C4-2B (cell line): Measurements from ENCODE around the gene CACNA1G.

ENCODE experiments used
- H3K27ac ChIP-seq: fragments of 450-650 bp; 2 replicates; pipeline ENCODE4 v1.5.1; 2017
- ZFX ChIP-seq: fragments of 450-650 bp; IDR thresholded peaks from 2 replicates; pipeline ENCODE4 v1.6.1; 2017
- TF ChIP-seq, protein P1 (sequence below): fragments of 450-650 bp; conservative IDR thresholded peaks from 2 replicates; pipeline ENCODE4 v1.5.1; 2017; ENCODE audit warnings: mild to moderate bottlenecking

Gene CACNA1G

DNA sequence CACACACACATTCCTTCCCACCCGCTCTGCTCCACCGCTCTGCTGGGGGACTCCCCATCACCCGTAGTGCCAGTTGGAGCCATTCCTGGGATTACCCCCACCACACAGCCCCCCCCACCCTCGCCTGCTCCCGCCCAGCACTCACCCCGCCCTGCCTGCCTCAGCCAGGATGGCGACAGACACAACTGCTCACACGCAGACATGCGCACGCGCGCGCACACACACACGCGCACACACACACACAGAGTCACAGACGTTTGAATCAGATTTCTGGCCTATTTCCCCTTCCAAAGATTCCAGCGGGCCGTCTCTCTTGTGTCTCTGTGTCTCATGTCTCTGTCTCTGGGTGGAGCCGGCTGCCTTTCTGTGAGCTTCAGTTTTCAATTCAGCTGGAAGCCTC, 4.4 kb downstream of the CACNA1G start:
- no peak for TF ChIP-seq ZFX
- TF ChIP-seq, protein P1, sequence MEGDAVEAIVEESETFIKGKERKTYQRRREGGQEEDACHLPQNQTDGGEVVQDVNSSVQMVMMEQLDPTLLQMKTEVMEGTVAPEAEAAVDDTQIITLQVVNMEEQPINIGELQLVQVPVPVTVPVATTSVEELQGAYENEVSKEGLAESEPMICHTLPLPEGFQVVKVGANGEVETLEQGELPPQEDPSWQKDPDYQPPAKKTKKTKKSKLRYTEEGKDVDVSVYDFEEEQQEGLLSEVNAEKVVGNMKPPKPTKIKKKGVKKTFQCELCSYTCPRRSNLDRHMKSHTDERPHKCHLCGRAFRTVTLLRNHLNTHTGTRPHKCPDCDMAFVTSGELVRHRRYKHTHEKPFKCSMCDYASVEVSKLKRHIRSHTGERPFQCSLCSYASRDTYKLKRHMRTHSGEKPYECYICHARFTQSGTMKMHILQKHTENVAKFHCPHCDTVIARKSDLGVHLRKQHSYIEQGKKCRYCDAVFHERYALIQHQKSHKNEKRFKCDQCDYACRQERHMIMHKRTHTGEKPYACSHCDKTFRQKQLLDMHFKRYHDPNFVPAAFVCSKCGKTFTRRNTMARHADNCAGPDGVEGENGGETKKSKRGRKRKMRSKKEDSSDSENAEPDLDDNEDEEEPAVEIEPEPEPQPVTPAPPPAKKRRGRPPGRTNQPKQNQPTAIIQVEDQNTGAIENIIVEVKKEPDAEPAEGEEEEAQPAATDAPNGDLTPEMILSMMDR = no peak
- H3K27ac ChIP-seq = no peak overlapping the region

DNA sequence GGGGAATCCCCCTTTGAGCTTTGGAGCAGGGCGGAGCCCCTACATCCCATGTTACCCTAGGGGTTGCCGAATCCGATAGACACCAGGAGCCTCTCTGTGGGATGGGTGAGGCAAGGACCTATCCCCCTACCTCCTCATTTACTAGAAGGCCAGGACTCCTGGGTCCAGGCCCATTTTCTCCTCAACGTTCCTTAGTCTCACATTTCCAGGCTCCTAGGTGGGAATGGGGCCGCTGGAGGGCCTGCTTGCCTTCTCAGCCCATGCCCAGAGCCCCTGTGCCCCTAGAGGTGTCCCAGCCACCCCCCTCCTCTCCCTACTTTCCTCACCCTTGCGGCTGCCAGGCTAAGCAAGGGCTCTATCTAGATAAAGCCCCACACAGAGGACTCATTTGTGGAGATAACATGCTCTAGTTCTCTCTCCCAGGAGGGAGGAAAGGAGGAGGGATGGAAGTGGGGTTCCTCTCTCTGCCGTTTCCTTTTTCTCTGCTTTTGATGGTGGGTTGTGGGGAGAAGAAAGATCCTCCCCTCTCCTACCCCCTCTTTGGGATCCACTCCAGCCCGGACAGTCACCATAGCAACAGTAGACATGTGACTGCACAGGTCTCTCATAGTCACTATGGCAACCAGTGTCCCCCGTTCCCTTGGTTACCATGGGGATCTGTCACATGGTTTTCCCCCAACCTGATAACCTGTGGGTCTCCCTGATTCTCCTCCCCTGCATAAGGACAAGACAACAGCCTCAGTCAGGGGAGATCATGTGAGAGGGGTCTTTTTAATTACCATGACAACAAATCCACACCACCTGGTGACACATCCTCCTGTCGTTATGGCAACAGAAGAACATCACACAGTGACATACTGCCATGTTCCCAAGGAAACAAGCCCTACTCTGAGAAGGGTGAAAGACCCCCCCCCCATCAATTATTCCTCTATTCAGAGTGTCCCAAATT, 5.2 kb downstream of the CACNA1G start:
- H3K27ac ChIP-seq = no peak overlapping the region
- no peak for TF ChIP-seq ZFX
- TF ChIP-seq, protein P1 = no peak

DNA sequence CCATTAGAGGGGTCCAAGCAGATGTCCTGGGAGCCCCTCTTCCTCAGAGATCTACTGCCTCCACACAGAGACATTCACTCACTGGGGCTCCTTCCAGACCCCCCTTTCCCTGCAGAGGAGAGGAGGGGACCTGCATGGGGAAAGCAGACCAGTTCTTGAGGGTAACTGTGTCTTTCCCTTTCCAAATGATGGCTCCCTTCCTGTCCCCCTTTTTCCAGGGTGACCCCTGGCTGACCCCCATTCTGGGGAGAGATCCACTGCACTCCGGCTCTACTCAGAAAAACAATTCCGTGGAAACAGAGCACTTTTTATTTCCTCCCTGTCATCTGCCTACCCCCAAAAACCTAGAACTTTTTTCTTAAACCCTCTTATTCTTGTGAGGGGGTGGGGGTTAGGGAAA, 6.4 kb downstream of the CACNA1G start:
- TF ChIP-seq, protein P1 = no peak
- no peak for TF ChIP-seq ZFX
- H3K27ac ChIP-seq = no peak overlapping the region

DNA sequence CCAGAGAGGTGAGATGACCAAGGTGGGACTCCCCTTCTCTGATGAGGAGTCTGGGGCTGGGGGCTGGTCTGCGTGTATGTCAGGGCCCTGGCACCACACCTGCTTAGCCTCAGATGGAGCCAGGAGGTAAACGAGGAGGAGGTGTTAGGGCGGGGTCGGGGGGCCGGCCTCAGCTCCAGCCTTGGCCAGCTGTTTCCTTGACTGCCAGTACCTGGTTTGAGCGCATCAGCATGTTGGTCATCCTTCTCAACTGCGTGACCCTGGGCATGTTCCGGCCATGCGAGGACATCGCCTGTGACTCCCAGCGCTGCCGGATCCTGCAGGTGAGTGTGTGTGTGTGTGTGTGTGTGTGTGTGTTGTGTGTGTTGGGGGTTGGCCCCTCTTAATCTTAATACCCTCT, 8.1 kb downstream of the CACNA1G start:
- no peak overlapping the region for H3K27ac ChIP-seq
- no peak for TF ChIP-seq ZFX
- TF ChIP-seq, protein P1 = no peak

DNA sequence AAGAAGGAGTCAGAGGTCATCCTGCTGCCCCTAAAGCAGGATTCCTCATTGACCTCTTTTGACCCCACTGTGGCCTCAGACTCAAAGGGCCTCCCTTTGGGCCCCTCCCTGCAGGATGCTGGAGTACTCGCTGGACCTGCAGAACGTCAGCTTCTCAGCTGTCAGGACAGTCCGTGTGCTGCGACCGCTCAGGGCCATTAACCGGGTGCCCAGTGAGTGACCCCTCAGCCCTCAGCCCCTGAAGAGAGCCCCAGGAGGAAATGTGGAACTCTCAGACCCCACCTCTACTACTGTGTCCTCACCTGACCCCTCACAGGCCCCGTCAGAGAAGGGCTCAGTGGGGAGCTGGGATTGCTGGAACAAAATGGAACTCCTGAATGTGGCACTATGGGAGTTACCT, 9.1 kb downstream of the CACNA1G start:
- TF ChIP-seq ZFX = no peak
- TF ChIP-seq, protein P1 = no peak
- H3K27ac ChIP-seq = no peak overlapping the region

DNA sequence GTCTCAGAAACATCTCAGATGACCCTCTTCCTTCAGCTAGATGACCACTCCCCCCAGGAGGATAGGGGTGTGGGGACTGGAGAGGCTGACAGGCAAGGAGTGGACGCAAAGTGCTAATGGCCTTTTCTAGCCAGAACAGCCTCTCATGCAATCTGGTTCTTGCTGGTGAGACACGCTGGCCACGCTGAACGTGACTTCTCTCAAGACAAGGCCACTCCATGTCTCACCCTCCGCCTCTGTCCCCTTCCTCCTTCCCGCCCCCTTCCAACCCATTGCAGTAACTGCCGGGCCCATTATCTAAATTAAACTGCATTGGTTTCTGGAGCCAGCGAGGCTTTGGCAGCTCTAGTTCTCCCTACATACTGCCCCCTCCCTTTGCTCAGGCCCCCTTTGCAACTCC, 9.5 kb downstream of the CACNA1G start:
- TF ChIP-seq ZFX = no peak
- TF ChIP-seq, protein P1 = no peak
- no peak overlapping the region for H3K27ac ChIP-seq

DNA sequence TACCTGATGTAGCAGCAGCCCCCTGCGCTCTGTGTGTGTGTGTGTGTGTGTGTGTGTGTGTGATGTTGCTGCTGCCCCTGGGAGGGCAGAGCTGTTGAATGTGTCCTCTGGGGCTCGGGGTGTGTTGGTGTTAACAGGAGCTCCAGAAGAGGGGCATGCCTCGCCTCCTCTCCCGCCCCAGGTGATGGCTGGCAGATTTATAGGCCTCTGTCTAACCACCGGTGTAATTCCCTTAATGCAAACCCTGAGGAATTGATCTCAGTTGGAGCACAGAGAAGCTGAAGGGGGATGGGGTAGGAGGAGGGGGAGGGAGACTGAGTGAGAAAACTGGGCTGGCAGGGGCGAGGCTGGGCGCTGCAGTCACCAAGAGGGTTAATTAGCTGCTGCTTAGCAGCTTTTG, 10.0 kb downstream of the CACNA1G start:
- H3K27ac ChIP-seq = no peak overlapping the region
- TF ChIP-seq ZFX = no peak
- TF ChIP-seq, protein P1 = no peak
